C4-2B (cell line): ENCODE results near the gene TTC28.

ENCODE experiments used
- CTCF ChIP-seq: fragments of 450-650 bp; conservative IDR thresholded peaks from 2 replicates; pipeline ENCODE4 v1.5.1; 2017; ENCODE audit warnings: mild to moderate bottlenecking
- ZFX ChIP-seq: fragments of 450-650 bp; IDR thresholded peaks from 2 replicates; pipeline ENCODE4 v1.6.1; 2017

DNA sequence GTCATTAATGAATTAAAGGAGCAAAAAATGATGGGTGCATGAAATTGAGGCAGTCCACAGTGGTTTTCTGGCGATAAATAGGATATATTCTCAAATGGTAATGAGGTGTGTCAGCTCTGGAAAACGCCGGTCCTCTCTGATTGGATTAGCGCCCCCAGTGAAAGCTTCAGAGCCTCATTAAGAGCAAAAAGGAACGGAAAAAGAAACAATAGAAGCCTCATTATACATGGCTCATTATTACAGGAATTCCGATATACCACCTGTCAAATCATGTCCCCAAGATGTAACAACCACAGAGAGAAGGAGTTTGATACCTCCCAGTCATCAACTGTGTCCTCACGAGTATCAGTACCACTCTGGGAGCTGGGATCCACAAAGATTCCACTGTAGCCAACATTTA is 584.9 kb downstream of the TTC28 start:
- TF ChIP-seq CTCF (no peak), ZFX (no peak)
